ENCODE measurements around the gene ZNF346.

Gene ZNF346

DNA sequence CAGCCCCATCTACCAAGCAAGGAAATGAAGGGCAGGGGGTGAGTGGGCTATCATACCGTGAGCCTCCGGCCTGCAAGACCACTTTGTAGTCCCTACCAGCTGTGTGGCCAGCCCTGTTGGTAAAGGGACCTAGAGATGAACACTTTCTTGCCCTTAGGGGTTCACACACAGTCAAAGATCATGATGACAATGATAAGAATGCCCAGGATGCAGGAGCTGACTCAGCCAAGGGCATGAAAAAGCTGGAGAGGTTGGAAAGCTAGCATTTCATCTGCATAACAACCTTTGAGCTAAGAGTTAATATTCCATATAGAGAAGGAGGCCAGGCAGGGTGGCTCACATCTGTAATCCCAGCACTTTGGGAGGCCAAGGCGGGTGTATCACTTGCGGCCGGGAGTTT is 45.0 kb downstream of the ZNF346 start:
- DNase-seq (ENCODE audit: low read depth), result no peak

DNA sequence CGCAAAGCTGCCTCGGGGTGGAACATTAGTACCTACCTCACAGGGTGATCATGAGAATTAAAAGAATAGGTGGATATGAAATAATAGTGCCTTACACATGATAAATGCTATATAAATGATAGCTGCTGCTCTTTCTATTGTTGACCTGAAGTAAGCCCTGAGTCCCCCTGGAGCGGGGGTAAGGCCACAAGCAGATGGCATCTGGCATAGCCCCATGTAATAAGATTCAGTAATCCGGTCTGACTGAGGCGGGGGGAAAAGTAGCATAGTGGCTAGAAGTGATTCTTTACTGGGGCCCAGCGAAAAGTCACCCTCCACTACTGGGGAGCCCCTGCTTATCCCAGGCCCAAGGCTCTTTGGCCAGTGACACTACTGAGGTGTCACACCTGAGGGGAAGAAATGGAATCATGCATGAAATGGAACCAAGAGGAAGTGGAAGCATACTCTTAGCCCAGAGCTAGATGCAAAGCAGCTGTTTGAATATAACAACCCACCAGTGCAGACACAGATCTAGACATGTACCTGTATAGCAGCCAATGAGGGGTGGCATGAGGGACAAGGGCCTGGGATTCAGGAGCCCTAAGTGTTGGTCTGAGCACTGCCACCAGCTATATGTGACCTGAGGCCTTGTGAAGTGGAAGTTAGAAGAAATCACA is 48.2 kb downstream of the ZNF346 start:
- DNase-seq (ENCODE audit: low read depth), result no peak

DNA sequence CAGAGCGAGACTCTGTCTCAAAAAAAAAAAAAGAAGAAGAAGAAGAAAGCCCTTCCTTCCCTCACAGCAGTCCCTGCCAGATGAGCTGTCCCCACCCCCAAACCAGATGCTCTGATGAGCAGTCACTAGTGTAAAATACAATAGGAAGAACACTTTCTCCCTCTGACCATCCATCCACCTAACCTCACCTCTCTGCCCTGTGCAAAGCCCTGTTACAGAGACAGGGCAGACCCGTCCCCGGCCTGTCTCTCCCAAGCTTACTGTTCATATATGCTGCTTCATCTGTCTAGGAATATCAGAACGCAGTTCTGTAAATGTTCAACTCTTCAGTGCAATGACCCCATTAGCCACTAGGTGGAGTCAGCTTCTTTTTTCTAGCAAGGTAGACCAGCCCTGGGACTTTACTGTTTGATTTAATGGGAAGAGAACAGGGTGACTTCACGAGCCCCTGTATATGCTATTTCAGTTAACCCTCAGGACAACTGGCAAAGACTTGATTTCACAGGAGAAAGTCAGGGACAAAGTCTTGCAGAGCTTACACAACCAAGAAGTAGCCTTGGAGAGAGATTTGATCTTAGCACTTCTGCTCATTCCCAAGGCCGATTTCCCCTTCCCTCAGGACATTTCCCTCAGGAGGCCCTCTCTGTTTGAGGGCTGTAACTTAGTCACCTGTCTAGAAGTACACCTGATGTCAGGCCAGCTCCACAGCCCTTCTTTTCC is 49.3 kb downstream of the ZNF346 start:
- DNase-seq (ENCODE audit: low read depth), result peak; percentile 59

DNA sequence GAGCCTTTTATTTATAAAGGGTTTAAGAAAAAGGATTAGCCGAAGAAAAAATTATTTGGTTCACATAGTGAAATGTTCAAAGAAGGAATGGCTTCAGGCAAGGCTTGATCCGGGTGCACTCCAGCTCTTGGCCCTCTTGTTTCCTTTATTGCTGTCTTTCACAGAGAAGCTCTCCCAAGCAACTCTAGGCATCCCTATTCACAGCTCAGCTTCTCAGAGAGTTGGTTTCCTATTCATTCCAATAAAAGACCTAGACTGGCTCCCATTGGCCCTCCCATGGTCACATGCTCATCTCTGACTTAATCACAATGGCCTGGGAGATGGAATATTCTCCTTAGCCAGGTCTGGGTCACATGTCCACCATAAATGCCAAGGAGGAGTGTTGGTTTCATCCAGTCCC is 54.8 kb downstream of the ZNF346 start:
- DNase-seq (ENCODE audit: low read depth), result no peak

DNA sequence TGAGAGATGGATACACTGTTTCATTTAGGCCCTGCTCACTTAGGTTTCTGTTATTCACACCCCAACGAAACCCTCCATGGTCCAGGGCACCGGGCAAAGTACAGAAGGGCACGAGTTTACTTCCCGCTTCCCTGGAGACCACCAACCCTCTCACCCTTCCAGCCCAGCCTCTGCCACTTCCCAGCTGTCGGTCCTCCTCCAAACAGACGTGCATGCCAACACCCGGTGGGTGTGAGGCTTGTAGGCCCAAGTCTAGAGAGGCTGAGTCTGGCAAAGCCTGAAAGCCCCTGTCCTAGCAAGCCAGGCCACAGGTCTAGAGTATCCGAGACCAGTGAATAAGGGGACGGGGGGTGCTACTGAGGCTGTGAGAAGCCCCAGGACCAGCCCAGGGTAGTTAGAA is 57.1 kb downstream of the ZNF346 start:
- no peak for DNase-seq (ENCODE audit: low read depth)

DNA sequence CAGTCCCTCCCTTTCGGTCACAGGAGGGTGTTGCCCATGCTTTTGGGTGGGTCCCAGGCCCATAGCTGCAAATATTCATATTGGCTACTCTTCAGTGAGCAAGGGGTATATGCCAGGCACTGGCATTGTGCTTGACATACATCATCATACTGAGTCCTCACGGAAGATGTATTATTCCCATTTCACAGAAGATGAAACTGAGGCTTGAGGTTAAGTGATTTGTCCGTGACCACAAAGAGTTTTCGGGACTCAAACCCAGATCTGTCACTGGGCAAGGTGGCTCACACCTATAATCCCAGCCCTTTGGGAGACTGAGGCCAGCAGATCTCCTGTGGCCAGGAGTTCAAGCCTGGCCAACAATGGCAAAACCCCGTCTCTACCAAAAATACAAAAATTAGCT is 57.8 kb downstream of the ZNF346 start:
- DNase-seq (ENCODE audit: low read depth), result no peak

DNA sequence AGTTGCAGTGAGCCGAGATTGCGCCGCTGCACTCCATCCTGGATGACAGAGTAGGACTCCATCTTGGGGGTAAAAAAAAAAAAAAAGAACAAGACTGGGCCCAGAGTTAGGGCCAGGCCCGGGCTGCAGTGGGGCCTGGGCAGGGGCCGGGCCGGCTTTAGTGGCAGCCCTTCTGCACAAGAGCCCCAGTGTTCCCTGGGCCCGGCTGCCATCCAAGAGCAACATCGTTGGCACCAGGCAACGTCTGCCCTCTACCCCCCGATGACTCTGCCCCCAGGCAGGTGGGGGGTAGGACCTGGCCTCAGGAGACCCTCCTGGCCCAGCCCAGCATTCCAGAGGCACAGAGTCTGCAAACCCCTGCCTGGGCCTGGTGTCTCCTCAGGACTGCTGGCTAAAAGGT is 59.4 kb downstream of the ZNF346 start:
- no peak for DNase-seq (ENCODE audit: low read depth)

DNA sequence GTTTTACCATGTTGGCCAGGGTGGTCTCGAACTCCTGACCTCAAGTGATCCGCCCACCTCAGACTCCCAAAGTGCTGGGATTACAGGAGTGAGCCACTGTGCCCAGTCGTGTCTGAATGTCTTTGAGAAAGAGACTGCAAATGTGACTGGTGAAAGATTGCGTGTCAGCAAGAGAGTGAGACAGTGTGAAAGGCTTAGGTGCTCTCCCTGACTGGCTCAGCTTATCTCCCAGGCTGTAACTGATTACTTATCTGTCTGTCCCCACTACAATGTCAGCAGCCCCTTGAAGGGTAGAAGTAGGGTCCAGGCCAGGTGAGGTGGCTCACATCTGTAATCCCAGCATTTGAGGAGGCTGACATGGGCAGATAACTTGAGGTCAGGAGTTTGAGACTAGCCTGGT is 60.9 kb downstream of the ZNF346 start:
- no peak for DNase-seq (ENCODE audit: low read depth)

DNA sequence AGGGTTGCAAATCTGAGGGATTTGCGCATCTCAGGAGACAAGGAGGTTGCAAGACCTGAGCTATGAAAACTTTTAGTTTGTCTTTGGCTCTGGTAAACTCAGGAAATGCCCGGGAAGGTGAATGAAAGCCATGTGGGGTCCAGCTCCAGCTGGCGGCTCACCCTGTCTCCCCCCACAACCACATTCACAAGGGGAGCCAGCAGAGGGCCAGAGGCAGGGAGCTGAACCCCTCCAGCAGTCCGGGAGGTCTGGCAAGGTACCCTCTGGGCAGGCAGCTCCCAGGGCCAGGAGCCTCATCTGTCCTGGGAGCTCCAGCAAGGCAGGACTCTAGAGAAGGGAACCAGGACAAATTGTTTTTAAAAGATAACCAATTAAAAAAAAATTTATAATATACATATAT is 61.7 kb downstream of the ZNF346 start:
- DNase-seq (ENCODE audit: low read depth), result no peak

DNA sequence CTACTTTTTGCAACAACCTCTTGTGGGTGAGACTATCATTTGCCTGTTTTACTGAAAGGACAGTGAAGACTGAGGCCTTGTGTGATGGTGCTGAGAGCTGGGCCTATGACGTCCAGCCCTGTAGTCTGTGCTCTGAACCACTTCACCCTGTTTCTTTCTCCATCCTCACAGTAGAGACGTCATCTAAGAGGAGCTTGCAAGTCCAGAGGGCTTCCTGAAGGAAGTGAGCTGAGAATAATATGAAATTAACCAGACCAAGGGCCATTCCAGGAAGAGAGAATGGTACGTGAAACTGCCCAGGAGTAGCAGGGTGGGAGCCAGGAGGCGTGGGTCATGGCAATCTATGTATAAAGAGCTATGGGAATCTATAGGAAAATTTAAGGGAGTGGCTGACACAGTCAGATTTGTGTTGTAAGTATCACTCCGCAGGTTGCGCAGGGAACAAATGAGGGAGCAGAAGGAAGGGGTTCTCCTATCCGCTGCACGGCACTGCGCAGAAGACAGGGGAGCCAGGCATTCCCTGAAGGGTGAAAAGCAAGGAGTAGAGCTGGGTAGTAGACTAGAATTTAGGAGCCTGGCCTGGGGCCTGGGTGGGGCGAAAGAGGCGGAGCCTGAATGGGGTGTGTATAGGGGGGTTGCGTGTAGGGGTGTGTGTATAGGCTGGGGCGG is 63.6 kb downstream of the ZNF346 start:
- DNase-seq (ENCODE audit: low read depth), result no peak

DNA sequence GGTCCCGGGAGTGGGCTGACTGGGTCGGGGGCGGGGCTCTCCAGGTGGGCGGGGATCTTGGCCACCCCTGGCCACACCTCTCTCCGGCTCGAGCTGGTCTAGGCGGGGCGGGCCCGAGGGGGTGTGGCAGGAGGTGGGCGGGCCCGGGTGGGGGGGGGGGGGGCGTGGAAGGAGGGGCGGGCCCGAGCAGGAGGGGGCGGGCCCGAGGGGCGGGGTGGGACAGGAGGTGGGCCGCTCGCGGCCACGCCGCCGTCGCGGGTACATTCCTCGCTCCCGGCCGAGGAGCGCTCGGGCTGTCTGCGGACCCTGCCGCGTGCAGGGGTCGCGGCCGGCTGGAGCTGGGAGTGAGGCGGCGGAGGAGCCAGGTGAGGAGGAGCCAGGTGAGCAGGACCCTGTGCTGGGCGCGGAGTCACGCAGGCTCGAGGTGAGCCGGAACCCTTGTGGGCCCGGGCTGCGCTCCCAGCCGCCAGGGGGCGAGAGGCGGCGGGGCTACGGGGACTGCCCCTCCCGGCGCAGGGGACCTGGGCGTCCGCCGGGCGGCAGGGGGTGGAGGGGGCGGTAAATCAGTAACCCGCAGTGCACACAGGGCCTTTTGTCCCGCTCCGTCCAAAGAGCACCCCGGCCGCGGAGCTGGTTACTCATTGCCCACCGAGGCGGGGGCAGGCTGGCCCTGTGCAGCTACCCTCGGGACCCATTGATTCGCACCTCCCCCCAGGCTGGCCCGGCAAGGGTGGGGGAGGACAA is 64.3 kb downstream of the ZNF346 start, which contains the start of gene FGFR4:
Gene FGFR4 (plus strand): TSS at position 262 of the 744 bp plus-strand sequence. CDS start 2,688 bp downstream, outside the sequence.
- DNase-seq (ENCODE audit: low read depth), result peak; percentile 48

DNA sequence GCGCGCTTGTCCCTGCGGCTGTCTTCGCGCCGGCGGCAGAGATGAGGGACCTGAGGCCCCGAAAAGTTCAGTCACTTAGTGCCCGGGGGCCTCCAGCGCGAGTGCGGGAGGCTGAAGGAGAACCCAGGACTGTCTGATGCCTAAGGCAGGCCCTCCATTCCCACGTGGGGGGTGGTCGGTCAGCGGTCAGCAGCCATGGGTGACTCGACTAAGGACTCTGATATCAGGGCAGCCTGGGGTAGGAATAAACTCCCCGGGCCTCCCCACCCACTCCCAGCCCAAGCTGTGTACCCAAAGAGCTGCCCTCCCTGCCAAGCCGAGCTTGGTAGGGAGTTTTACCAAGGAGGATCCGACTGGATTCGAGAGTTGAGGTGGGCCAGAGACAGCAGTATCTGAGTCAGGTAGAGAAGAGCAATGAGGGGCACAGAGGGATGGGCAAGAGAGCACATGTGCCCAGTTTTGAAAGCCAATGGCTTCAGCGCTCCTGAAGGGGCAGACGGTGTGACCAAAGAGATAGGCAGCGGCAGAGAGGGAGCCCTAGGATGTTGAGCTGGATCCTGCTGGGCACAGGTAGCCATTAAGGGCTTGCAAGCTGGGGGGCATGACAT is 65.0 kb downstream of the ZNF346 start:
- DNase-seq (ENCODE audit: low read depth), result no peak

DNA sequence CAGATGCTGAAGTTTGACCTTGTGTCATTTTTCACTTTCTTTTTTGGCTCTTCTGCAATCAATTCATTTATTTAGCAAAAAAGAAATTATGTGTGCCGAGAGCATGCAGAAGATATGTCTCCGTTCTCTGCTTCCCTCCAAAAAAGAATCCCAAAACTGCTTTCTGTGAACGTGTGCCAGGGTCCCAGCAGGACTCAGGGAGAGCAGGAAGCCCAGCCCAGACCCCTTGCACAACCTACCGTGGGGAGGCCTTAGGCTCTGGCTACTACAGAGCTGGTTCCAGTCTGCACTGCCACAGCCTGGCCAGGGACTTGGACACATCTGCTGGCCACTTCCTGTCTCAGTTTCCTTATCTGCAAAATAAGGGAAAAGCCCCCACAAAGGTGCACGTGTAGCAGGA is 66.6 kb downstream of the ZNF346 start:
- DNase-seq (ENCODE audit: low read depth), result no peak

DNA sequence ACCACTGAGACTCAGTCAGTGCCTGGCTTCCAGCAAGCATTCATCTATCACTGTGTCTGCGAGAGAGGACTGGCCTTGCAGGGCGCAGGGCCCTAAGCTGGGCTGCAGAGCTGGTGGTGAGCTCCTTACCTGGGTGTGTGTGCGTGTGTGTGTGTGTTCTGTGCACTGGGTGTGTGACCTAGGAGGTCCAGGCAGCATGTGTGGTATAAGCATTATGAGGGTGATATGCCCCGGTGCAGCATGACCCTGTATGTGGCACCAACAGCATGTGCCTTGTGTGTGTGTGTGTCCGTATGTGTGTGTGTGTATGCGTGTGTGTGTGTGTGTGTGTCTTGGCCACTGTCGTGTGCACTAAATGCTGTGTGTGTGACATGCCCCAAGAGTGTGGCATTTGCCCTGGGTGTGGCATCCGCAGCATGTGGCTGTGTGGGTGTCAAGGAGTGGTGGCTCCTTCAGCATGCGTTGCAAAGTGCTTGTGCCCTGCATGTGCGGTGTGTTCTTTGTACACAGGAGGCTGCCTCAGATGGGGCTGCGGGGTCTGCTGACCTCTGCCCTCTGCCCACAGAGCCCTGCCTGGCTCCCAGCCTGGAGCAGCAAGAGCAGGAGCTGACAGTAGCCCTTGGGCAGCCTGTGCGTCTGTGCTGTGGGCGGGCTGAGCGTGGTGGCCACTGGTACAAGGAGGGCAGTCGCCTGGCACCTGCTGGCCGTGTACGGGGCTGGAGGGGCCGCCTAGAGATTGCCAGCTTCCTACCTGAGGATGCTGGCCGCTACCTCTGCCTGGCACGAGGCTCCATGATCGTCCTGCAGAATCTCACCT is 67.5 kb downstream of the ZNF346 start:
- DNase-seq (ENCODE audit: low read depth), result no peak

DNA sequence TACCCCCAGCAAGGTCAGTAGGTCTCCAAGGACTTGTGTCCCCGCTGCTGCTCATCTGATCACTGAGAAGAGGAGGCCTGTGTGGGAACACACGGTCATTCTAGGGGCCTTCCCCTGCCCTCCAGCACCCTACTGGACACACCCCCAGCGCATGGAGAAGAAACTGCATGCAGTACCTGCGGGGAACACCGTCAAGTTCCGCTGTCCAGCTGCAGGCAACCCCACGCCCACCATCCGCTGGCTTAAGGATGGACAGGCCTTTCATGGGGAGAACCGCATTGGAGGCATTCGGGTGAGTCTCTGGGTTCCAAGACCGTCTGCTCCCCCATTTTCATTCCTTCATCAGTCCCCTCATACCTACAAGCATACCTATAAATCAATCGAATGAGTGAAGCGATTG is 68.3 kb downstream of the ZNF346 start:
- no peak for DNase-seq (ENCODE audit: low read depth)

DNA sequence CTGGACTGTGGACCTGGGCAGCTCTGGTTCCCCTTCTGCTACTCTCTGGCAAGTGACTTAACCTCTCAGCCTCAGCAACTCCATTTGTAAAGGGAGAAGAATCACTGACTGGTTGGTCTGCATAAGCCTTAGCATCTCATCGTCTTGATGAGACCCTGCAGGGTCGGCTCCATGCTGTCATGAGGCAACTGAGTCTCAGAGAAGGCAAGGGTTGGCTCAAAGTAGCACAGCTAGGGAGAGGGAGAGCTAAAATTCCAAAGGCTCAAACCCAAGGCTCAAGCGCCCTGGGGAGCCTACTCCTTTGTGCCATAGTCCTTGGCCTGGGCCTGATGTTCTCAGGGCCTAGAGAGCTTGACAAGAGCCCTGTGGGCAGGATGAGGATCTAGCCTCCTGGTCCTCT is 68.7 kb downstream of the ZNF346 start:
- no peak for DNase-seq (ENCODE audit: low read depth)

DNA sequence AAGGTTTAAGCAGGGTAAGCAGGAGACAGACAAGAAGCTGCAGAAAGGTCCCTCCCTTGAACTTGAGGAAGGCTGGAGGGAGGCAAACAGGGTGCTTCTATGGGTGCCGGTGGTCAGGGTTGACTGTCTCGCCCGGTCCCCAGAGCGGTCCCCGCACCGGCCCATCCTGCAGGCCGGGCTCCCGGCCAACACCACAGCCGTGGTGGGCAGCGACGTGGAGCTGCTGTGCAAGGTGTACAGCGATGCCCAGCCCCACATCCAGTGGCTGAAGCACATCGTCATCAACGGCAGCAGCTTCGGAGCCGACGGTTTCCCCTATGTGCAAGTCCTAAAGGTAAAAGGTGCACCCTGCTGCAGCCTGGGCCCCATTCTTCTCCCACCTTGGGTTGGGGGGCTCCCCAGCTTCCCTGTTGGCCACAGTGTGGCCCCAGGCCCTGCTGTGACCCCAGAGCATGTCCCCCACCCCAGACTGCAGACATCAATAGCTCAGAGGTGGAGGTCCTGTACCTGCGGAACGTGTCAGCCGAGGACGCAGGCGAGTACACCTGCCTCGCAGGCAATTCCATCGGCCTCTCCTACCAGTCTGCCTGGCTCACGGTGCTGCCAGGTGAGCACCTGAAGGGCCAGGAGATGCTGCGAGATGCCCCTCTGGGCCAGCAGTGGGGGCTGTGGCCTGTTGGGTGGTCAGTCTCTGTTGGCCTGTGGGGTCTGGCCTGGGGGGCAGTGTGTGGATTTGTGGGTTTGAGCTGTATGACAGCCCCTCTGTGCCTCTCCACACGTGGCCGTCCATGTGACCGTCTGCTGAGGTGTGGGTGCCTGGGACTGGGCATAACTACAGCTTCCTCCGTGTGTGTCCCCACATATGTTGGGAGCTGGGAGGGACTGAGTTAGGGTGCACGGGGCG is 69.9 kb downstream of the ZNF346 start:
- no peak for DNase-seq (ENCODE audit: low read depth)

DNA sequence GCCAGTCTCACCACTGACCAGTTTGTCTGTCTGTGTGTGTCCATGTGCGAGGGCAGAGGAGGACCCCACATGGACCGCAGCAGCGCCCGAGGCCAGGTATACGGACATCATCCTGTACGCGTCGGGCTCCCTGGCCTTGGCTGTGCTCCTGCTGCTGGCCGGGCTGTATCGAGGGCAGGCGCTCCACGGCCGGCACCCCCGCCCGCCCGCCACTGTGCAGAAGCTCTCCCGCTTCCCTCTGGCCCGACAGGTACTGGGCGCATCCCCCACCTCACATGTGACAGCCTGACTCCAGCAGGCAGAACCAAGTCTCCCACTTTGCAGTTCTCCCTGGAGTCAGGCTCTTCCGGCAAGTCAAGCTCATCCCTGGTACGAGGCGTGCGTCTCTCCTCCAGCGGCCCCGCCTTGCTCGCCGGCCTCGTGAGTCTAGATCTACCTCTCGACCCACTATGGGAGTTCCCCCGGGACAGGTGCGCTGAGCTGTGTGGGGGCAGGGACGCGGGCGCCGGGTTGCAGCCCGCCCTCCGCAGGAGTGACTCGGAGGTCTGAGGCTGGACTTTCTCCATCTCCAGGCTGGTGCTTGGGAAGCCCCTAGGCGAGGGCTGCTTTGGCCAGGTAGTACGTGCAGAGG is 70.7 kb downstream of the ZNF346 start:
- DNase-seq (ENCODE audit: low read depth), result no peak

DNA sequence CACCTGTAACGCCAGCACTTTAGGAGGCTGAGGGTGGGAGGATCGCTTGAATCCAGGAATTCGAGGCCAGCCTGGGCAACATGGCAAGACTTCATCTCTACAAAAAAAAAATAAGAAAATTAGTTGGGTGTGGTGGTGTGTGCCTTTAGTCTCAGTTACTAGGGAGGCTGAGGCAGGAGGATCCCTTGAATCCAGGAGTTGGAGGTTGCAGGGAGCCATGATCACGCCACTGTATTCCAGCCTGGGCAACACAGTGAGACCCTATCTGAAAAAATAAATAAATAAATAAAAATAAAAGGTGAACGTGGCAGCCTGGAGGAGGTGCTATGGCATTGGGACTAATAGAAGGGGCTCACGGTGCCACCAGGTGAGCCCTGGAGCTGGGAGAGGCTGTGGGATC is 71.3 kb downstream of the ZNF346 start:
- DNase-seq (ENCODE audit: low read depth), result no peak
